ENCODE results near the gene MAPKAPK5. TPM values are rescaled to one million over a fixed set of nuclear protein-coding genes. Genes with fewer than 3 reads are reported as not detected.

The MAPKAPK5 gene
- total RNA-seq, 1 experiment from 2014 or later: 78.2 TPM

DNA sequence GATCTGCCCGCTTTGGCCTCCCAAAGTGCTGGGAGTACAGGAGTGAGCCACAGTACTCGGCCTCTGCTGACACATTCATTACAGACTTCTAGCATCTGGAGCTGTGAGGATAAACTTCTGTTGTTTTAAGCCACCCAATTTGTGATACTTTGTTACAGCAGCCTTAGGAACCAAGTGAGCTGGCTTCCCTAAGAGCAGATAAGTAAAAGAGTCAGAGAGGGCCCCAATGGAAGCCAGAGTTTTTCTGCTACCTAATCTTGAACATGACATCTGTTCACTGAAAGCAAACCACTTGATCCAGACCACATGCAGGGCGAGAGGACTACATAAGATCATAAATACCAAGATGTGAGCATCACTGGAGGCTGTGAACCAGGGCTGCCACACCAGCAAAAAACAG lies 3.7 kb upstream of the MAPKAPK5 start:
- intact Hi-C loops (cut with micrococcal nuclease): no loop called here
- BruUV-seq (replicated peaks): no TSS peak
- no peaks in the 10 kb centered on the region; the same call in 1 of the 2 replicates for H3K36me3 ChIP-seq (ENCODE audit: low read depth, low read length)
- no peak for ATAC-seq
- H3F3A ChIP-seq (ENCODE audit: low read length, unreplicated experiment): no peaks in the 10 kb centered on the region
- no peaks in the 10 kb centered on the region for H3K27me3 ChIP-seq (ENCODE audit: low read length)
- no peak overlapping the region for H3K27ac ChIP-seq (ENCODE audit: low read length)
- no peak overlapping the region for H3K4me2 ChIP-seq (ENCODE audit: low read length)
- H3K9ac ChIP-seq (ENCODE audit: low read length): no peak overlapping the region
- H4K20me1 ChIP-seq (ENCODE audit: low read length): 0 out of 2 replicates have a peak, but pooled peaks cover 6% of the 10 kb centered on the region
- POLR2A ChIA-PET (ENCODE audit: unreplicated experiment): no interaction called here
- H3K4me1 ChIP-seq (ENCODE audit: insufficient read depth, low read length): peaks cover 13% of the 10 kb centered on the region
- H3K9me3 ChIP-seq (ENCODE audit: low read length): no peaks in the 10 kb centered on the region
- CTCF ChIA-PET: interaction anchor here (1.2 kb wide), 1 partner anchor 145 kb away, joined by 3 read pairs; no protein-coding TSS in a partner anchor
- H3K79me2 ChIP-seq (ENCODE audit: low read length): peaks cover 35% of the 10 kb centered on the region
- TF ChIP-seq EZH2 (IDR thresholded peaks at IDR 0.05; ENCODE audit: low read length, unreplicated experiment): no peak
- TF ChIP-seq, protein P1, sequence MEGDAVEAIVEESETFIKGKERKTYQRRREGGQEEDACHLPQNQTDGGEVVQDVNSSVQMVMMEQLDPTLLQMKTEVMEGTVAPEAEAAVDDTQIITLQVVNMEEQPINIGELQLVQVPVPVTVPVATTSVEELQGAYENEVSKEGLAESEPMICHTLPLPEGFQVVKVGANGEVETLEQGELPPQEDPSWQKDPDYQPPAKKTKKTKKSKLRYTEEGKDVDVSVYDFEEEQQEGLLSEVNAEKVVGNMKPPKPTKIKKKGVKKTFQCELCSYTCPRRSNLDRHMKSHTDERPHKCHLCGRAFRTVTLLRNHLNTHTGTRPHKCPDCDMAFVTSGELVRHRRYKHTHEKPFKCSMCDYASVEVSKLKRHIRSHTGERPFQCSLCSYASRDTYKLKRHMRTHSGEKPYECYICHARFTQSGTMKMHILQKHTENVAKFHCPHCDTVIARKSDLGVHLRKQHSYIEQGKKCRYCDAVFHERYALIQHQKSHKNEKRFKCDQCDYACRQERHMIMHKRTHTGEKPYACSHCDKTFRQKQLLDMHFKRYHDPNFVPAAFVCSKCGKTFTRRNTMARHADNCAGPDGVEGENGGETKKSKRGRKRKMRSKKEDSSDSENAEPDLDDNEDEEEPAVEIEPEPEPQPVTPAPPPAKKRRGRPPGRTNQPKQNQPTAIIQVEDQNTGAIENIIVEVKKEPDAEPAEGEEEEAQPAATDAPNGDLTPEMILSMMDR (conservative IDR thresholded peaks at IDR 0.05; ENCODE audit: low read depth, low read length): no peak
- no peak for TF ChIP-seq EZH2phosphoT487 (IDR thresholded peaks at IDR 0.05; ENCODE audit: borderline replicate concordance, low read length)
- H2AFZ ChIP-seq (ENCODE audit: low read length): no peak overlapping the region
- no peak overlapping the region for H3K4me3 ChIP-seq (ENCODE audit: low read length)
- no peaks in the 10 kb centered on the region for H3K9me2 ChIP-seq (replicated peaks; ENCODE audit: low read length)
- no peak for DNase-seq

DNA sequence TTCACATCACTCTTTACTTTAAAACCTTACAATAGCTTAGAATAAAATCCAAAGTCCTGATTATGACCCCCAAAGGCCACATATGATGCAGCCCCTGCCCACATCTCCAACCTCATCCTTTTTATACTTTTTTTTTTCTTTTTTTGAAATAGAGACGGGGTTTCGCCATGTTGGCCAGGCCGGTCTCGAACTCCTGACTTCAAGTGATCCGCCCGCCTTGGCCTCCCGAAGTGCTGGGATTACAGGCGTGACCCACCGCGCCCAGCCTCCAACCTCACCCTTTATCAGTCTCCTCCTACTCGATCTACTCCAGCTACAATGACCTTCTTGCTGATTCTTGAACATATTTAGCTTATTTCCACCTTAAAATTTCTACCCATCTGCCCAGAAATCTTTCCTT lies 1.2 kb upstream of the MAPKAPK5 start:
- Histone ChIP-seq H3K27ac (ENCODE audit: low read length) (no peak overlapping the region), H3F3A (ENCODE audit: low read length, unreplicated experiment) (no peaks in the 10 kb centered on the region), H3K4me1 (ENCODE audit: insufficient read depth, low read length) (peaks cover 19% of the 10 kb centered on the region), H2AFZ (ENCODE audit: low read length) (no peak overlapping the region), H3K36me3 (ENCODE audit: low read depth, low read length) (no peaks in the 10 kb centered on the region; the same call in 1 of the 2 replicates), H3K79me2 (ENCODE audit: low read length) (peaks cover 60% of the 10 kb centered on the region), H3K9me3 (ENCODE audit: low read length) (no peaks in the 10 kb centered on the region), H3K9me2 (replicated peaks; ENCODE audit: low read length) (no peaks in the 10 kb centered on the region), H3K27me3 (ENCODE audit: low read length) (no peaks in the 10 kb centered on the region), H4K20me1 (ENCODE audit: low read length) (0 out of 2 replicates have a peak, but pooled peaks cover 6% of the 10 kb centered on the region), H3K4me2 (ENCODE audit: low read length) (peak overlapping the region; percentile 89), H3K9ac (ENCODE audit: low read length) (peak overlapping the region; percentile 96), H3K4me3 (ENCODE audit: low read length) (peak overlapping the region; percentile 74)
- BruUV-seq (replicated peaks): no TSS peak
- DNase-seq (no peak), ATAC-seq (no peak)
- ChIA-PET POLR2A (ENCODE audit: unreplicated experiment) (no interaction called here), CTCF (interaction anchor here (0.5 kb wide), 1 partner anchor 589 kb away, joined by 4 read pairs; no protein-coding TSS in a partner anchor)
- TF ChIP-seq, protein P1 (conservative IDR thresholded peaks at IDR 0.05; ENCODE audit: low read depth, low read length): no peak
- TF ChIP-seq EZH2phosphoT487 (IDR thresholded peaks at IDR 0.05; ENCODE audit: borderline replicate concordance, low read length) (no peak), EZH2 (IDR thresholded peaks at IDR 0.05; ENCODE audit: low read length, unreplicated experiment) (no peak)
- intact Hi-C loops (cut with micrococcal nuclease): loop anchor here (5.0 kb wide), 1 partner anchor 171 kb away; the partner anchor contains the start of genes ERP29 and TMEM116

DNA sequence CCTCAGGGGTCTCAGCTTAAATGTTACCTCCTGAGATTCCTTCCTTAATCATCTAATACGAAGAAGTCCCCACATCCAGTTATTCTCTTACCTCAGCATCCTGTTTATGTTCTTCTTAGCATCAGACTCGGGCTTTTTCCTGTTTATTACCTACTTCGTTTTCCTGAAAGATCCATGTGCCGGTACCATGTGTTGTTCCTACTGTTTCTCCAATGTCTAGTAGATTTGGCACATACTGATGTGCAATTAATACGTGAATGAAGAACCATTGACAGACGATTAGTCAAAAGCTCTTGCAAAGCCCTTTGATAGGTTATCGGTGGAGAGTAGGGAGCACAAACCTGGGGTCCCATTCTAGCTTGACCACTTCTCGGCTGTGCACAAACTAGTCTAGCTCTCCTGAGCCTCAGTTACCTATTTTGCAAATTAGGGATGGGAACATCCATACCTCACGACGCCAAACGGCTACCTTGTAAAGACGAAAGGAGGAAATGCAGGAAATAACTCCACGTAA lies 735 bp upstream of the MAPKAPK5 start:
- Histone ChIP-seq H3K4me3 (ENCODE audit: low read length) (peak overlapping the region; percentile 74), H3K27ac (ENCODE audit: low read length) (peak overlapping the region; percentile 67), H4K20me1 (ENCODE audit: low read length) (0 out of 2 replicates have a peak, but pooled peaks cover 6% of the 10 kb centered on the region), H3K4me2 (ENCODE audit: low read length) (peak overlapping the region; percentile 89), H3K9me2 (replicated peaks; ENCODE audit: low read length) (no peaks in the 10 kb centered on the region), H3K79me2 (ENCODE audit: low read length) (peaks cover 64% of the 10 kb centered on the region), H3K36me3 (ENCODE audit: low read depth, low read length) (no peaks in the 10 kb centered on the region; the same call in 1 of the 2 replicates), H3F3A (ENCODE audit: low read length, unreplicated experiment) (no peaks in the 10 kb centered on the region), H3K9me3 (ENCODE audit: low read length) (no peaks in the 10 kb centered on the region), H3K9ac (ENCODE audit: low read length) (peak overlapping the region; percentile 96), H3K4me1 (ENCODE audit: insufficient read depth, low read length) (peaks cover 24% of the 10 kb centered on the region), H2AFZ (ENCODE audit: low read length) (peak overlapping the region; percentile 75), H3K27me3 (ENCODE audit: low read length) (no peaks in the 10 kb centered on the region)
- DNase-seq: peak; percentile 11
- BruUV-seq (replicated peaks): TSS peak; percentile 91
- CTCF ChIA-PET: interaction anchor here (0.5 kb wide), 1 partner anchor 589 kb away, joined by 4 read pairs; no protein-coding TSS in a partner anchor
- peak; percentile 0; the same call in 1 of the 2 replicates for ATAC-seq
- intact Hi-C loops (cut with micrococcal nuclease): loop anchor here (5.0 kb wide), 1 partner anchor 171 kb away; the partner anchor contains the start of genes ERP29 and TMEM116
- TF ChIP-seq EZH2phosphoT487 (IDR thresholded peaks at IDR 0.05; ENCODE audit: borderline replicate concordance, low read length): no peak
- no peak for TF ChIP-seq EZH2 (IDR thresholded peaks at IDR 0.05; ENCODE audit: low read length, unreplicated experiment)
- TF ChIP-seq, protein P1 (conservative IDR thresholded peaks at IDR 0.05; ENCODE audit: low read depth, low read length): no peak
- POLR2A ChIA-PET (ENCODE audit: unreplicated experiment): interaction anchor here (0.6 to 0.7 kb wide), 2 partner anchors 160 to 188 kb away, joined by 3 read pairs; no protein-coding TSS in a partner anchor
